ENCODE results near the gene PRKCH. TPM values are rescaled to one million over a fixed set of nuclear protein-coding genes. Genes with fewer than 3 reads are reported as not detected.

Gene PRKCH
- total RNA-seq, 1 experiment from 2014 or later, result 5.2 TPM

DNA sequence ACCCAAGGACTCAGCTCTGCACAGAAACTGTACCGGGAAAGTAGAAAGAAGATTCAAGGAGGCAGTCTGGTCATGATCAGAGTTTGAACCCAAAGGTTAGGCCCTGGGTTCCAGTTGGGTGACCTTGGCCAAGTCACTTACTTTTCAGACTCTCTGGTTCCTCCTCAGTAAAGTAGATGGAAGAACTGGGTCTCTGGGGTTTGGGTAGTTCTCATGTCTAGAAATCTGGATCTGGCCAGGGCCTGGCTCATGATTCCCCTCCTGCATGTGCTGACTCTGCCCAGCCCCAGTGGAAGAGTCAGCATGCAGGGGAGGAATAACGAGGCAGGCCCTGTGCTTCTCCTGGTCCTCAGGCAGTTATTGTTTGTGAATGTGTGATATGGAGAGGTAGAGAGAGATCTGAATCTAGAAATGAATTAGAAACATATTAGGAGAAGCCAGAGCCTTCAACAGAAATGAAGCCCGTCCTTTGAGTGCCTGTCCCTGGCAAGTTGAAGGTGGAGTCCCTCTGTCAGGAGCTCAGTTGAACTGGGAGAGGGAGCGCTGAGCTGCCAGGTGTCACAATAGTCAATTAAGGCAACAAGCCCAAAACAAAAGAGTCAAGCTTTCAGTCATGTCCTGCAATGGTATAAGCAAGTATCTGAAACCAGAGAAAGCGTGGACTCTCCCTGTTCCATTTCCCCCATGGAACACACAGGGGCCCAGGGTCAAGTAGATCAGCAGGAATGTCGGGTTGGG is 242.7 kb downstream of the PRKCH start:
- no peak overlapping the region; a peak in 1 of 5 replicates for H3K4me3 Mint-ChIP-seq
- no peak overlapping the region for H3K14ac ChIP-seq (ENCODE audit: insufficient read depth, low read length)
- TF ChIP-seq, protein P1, sequence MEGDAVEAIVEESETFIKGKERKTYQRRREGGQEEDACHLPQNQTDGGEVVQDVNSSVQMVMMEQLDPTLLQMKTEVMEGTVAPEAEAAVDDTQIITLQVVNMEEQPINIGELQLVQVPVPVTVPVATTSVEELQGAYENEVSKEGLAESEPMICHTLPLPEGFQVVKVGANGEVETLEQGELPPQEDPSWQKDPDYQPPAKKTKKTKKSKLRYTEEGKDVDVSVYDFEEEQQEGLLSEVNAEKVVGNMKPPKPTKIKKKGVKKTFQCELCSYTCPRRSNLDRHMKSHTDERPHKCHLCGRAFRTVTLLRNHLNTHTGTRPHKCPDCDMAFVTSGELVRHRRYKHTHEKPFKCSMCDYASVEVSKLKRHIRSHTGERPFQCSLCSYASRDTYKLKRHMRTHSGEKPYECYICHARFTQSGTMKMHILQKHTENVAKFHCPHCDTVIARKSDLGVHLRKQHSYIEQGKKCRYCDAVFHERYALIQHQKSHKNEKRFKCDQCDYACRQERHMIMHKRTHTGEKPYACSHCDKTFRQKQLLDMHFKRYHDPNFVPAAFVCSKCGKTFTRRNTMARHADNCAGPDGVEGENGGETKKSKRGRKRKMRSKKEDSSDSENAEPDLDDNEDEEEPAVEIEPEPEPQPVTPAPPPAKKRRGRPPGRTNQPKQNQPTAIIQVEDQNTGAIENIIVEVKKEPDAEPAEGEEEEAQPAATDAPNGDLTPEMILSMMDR (conservative IDR thresholded peaks at IDR 0.05), result no peak
- H3K36me3 Mint-ChIP-seq (ENCODE audit: insufficient read depth in 1 of 3, low read depth in 3 of 3), result no peaks in the 10 kb centered on the region
- H3K27me3 Mint-ChIP-seq (ENCODE audit: low read depth), result peaks cover 11% of the 10 kb centered on the region
- no peaks in the 10 kb centered on the region for H3K79me2 ChIP-seq (ENCODE audit: insufficient read depth, low read length)
- H3K27ac ChIP-seq (ENCODE audit: insufficient read length, low read depth, low read length), result no peak overlapping the region
- H4K5ac ChIP-seq (ENCODE audit: insufficient read length, low read depth, low read length), result no peak overlapping the region
- no peaks in the 10 kb centered on the region; the same call in 1 of the 2 replicates for H3K4me1 ChIP-seq (ENCODE audit: insufficient read depth, low read length)
- DNase-seq, result no peak
- no peak overlapping the region for H3K4me2 ChIP-seq (ENCODE audit: insufficient read depth, insufficient read length, low read length)
- H3K56ac ChIP-seq (ENCODE audit: insufficient read length, low read depth, low read length), result no peak overlapping the region
- no peak overlapping the region for H2BK12ac ChIP-seq (ENCODE audit: insufficient read length, low read depth, low read length)
- no peak overlapping the region for H3K23ac ChIP-seq (ENCODE audit: insufficient read length, low read depth, low read length)
- H3K18ac ChIP-seq (ENCODE audit: insufficient read length, low read depth, low read length), result no peak overlapping the region
- no peaks in the 10 kb centered on the region; a peak in 1 of 5 replicates for H3K9me3 Mint-ChIP-seq
- no peak overlapping the region for H2BK120ac ChIP-seq (ENCODE audit: low read depth, low read length, poor library complexity, severe bottlenecking)
- no peak overlapping the region for H2BK15ac ChIP-seq (ENCODE audit: low read depth, low read length)
- H3T11ph ChIP-seq (ENCODE audit: low read length), result no peak overlapping the region
- H3K27me3 ChIP-seq (ENCODE audit: insufficient read depth, low read length), result no peaks in the 10 kb centered on the region
- H2AFZ ChIP-seq (ENCODE audit: low read length), result no peak overlapping the region
- no peaks in the 10 kb centered on the region for H3K79me1 ChIP-seq (ENCODE audit: insufficient read depth, low read depth, low read length, poor library complexity, severe bottlenecking)
- no peaks in the 10 kb centered on the region for H4K20me1 ChIP-seq (ENCODE audit: control insufficient read depth, insufficient read depth, insufficient read length)
- no peak overlapping the region for H3K9ac ChIP-seq (ENCODE audit: extremely low read depth, insufficient read length, low read length)
- no peaks in the 10 kb centered on the region for H3K9me3 ChIP-seq (ENCODE audit: control insufficient read depth, low read depth, low read length)
- peak overlapping the region; percentile 29 to 64 (median 63); a peak in 3 of 7 replicates for H3K27ac Mint-ChIP-seq
- no peak overlapping the region for H3K4ac ChIP-seq (ENCODE audit: low read depth, low read length)
- H4K8ac ChIP-seq (replicated peaks; ENCODE audit: insufficient read length, low read depth, low read length), result no peak overlapping the region
- H3K23me2 ChIP-seq (ENCODE audit: insufficient read length, low read depth, low read length, poor library complexity, severe bottlenecking), result peaks cover 3% of the 10 kb centered on the region
- H3K4me1 Mint-ChIP-seq, result peaks cover 41 to 47% of the 10 kb centered on the region in 2 experiments
- no peak overlapping the region for H2AK5ac ChIP-seq (ENCODE audit: insufficient read length, low read length)
- no peak overlapping the region for H4K91ac ChIP-seq (ENCODE audit: insufficient read length, low read depth, low read length)
- H2BK5ac ChIP-seq (ENCODE audit: insufficient read length, low read length), result no peak overlapping the region
- no peak overlapping the region for H2BK20ac ChIP-seq (ENCODE audit: low read depth, low read length, poor library complexity, severe bottlenecking)
- WGBS (ENCODE audit: extremely low coverage, insufficient read length, low lambda C conversion rate), result no CpG with 5 or more reads among the region's 6 CpGs
